ENCODE results near the gene CHIT1.

- TF ChIP-seq CTCF (IDR thresholded peaks at IDR 0.05; ENCODE audit: low read length): no peak
- TF ChIP-seq EZH2 (optimal IDR thresholded peaks at IDR 0.05; ENCODE audit: low read depth, low read length): no peak
Observed at GRCh38 chr1:203170625-203171330, 58.7 kb downstream of the CHIT1 start.

Data from MM.1S (cell line).